NCI-H2227 treated with DMSO at 0.1 percent for 48 hours (cell line): ENCODE data around the gene HIGD2A.

ENCODE experiments used
- DNase-seq: peaks from one replicate; lab custom pipeline; 2025; lab: John Stamatoyannopoulos, UW

Gene HIGD2A

DNA sequence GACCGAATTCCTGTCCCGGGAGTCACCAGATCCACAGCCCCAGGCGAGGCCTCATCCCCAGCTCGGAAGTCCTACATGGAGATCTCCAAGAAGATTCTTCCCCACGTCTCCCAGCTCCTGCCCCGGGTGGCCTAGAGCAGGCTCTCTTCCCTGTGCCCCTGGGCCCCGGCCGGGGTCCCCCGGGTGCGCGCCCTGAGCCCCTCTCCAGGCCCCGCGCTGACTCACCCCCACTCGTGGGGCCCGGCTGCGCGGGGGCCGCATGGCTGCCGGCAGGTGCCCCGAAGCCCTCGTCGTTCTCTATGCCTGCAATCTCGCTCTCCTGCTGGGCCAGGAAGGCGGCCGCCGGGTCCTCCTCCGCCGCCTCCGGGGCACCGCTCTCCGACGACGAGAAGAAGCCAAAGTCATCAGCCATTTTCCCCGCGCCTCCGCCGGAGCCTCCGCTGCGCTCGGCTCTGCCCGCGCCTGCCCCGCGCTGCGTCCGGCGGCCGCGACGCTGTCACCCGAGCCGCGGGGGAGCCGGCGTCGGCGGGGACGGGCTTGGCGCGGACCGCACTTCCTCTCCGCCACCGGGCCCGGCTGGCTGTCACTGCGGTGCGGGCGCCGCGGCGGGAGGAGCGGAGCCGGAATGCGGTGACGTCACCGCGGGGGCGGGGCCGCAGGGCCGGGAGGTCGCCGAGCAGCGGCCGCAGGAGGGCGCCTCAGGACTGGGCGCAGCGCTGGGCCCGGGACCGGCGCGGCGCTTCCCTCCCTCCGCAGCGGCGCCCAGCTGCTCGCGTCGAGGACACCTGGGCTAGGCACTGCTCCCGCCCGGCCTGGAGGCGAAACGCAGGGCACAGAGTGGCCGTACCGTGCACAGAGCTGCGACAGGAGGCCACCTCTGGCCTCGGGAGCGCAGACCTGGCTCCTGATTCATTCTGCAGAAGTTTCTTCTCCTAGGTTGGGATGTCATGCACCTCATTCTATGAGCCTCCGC lies 27.7 kb downstream of the HIGD2A start, which contains the start of gene CLTB:
TSS of gene CLTB (minus strand) at position 588 of the 973 bp plus-strand sequence. CDS start at position 412, 176 bp downstream.
- peak; percentile 42 for DNase-seq

DNA sequence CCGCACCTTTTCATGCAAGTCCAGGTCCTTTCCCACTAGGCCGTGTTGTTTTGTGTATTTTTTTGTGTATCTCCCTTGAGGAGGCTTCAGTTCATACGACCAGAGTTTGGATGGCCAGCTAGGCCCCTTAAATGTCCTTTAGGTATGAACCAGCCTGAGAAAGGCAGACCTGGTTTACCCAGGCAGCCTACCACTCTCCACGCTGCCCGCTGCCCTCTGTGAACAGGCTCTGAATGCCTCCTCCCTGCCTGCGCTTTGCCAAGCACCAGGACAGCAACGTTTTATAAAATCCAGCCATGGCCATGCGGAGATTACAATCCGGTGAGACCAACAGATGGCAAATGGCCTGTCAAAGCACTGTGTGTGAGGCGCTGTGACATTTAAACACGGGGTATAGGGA lies 28.4 kb downstream of the HIGD2A start:
- DNase-seq, result no peak

DNA sequence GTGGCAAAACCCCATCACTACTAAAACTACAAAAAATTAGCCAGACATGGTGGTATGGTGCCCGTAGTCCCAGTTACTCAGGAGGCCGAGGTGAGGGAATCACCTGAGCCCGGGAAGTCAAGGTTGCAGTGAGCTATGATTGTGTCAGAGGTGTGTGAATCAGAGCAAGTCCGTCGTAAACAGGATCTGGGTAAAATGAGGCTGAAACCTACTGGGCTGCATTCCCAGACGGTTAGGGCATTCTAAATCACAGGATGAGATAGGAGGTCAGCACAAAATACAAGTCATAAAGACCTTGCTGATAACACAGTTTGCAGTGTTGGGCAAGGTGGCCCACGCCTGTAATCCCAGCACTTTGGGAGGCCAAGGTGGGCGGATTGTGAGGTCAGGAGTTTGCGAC lies 29.7 kb downstream of the HIGD2A start:
- DNase-seq, result no peak

DNA sequence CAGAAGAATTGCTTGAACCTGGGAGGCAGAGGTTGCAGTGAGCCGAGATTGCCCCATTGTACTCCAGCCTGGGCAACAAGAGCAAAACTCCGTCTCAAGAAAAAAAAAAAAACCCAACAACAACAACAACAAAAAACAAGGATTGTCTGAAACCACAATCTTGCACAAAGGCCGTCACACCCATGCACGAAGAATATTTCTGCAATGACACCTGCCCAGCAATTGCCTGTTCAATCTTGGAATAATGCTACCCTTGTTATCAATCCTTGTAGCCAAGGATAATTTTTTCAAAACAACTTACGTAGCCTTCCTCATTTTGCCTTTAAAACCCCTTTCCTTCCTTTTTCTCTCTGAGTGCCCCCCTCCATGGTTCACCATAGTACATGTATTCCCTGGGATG lies 31.5 kb downstream of the HIGD2A start:
- no peak for DNase-seq

DNA sequence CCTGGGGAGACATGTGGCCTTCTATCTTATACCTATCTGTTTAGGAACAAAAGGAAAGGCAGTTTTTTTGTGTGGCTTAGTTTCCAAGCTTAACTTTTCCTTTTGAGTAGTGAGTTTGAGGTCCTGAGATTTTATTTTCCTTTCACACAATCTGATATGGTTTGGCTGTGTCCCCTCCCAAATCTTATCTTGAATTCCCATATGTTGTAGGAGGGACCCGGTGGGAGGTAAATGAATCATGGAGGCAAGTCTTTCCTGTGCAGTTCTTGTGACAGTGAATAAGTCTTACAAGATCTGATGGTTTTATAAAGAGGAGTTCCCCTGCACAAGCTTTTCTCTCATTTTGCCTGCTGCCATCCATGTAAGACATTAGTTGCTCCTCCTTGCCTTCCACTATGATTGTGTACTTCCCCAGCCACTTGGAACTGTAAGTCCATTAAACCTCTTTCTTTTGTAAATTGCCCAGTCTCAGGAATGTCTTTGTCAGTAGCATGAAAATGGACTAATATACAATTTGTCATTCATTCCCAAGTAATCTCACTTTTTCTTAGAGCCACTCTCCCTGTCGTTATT lies 32.5 kb downstream of the HIGD2A start:
- DNase-seq, result no peak

DNA sequence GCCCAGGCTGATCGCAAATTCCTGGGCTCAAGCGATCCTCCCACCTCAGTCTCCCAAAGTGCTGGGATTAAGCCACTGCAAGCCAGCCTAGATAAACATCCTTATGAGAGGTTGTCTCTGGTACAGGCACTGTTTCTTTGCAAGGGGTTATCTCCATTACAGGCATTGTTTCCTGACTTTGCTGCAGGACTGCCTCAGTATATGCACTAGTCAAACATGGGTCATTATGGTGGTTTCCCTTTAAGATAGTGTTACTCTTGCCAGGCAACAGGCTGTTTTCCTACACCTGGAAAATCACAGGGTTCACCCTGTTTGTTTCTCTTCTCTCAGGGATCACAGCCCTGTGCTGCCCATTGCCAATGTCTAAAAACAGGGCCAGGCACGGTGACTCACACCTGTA lies 35.6 kb downstream of the HIGD2A start:
- DNase-seq, result no peak

DNA sequence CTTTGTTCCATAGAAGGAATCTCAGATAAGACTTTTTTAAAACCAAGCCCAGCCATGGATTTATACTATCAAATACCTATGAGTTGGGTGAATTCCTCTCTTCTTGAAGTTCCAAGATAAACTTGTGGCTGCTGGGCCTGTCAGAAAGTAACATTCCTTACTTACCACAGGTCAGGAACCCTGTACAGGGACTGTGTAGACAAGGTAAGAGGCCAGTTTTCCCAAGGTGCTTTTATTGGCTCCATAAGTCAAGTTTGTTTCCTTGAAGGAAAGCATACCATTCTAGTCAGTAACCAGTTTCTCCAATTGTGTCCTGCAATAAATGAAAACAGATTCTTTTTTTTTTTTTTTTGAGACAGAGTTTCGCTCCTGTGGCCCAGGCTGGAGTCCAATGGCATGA lies 36.6 kb downstream of the HIGD2A start:
- DNase-seq, result no peak

DNA sequence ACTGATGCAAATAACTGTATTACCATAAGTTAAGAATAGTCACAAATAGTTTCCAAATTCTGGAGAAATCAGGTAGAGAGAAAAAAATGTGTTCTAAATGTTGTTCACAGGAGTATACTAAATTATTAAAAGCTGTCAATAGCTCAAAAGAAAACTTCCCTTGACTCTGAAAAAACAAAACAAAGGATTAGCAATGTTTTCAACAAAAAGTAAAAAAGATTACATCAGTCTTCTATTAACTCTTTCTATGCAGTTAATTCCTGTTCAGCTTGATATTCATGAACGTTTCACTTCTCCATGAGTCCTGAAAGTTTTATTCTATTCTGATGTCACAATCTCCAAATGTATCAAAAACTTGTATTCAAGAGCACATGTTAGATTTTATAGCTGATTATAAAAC lies 37.2 kb downstream of the HIGD2A start:
- DNase-seq, result no peak

DNA sequence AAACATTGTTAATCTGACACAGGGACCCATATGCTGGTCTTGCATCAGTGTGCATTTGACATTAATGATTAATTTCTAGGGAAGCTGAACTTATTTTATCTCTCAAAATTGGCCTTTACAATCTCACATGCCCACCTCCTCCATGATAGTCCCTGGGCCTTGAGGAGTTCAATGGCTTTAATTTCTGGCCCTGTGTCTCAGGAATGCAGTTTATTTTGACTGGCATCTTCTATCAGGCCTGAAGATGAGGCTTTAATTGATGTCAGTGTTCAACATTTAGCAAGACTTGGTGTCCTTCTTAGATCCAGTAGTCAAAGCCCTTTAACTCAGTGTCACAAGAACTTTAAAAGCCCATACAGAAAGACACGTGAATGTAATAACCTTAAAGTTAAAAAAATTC lies 38.3 kb downstream of the HIGD2A start:
- no peak for DNase-seq

DNA sequence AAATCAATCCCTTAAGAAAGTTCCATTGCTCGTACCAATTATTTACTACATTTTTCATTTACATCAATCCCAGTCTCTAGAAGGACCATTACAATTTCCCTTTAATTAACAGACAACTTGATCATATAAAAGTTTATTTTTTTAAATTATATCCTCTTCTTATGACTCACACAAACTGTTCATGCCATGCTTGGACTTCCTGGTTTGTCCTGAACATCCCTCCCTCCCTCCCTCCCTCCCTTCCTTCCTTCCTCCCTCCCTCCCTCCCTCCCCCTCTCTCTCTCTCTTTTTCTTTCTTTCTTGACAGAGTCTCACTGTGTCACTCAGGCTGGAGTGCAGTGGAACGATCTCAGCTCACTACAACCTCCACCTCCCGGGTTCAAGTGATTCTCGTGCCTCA lies 39.4 kb downstream of the HIGD2A start:
- no peak for DNase-seq

DNA sequence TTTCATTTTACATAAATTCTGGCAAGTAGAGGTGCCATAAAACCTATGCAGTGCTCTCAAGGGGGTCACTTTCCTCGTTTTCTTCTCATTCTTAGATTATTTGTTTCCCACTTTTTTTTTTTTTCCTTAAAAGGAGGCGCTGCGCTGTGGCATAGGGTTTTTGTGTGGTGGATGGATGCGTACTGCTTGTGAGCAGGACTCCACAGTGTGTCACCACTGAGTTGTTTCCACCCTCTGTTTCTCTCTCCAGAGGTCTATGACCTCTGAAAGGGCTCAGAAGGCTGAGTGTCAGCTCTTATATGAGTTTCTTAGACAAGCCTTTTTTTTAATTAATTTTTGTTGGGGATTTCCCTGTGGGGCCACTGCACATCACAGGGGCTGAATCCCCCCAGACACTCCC lies 41.4 kb downstream of the HIGD2A start:
- DNase-seq, result no peak

DNA sequence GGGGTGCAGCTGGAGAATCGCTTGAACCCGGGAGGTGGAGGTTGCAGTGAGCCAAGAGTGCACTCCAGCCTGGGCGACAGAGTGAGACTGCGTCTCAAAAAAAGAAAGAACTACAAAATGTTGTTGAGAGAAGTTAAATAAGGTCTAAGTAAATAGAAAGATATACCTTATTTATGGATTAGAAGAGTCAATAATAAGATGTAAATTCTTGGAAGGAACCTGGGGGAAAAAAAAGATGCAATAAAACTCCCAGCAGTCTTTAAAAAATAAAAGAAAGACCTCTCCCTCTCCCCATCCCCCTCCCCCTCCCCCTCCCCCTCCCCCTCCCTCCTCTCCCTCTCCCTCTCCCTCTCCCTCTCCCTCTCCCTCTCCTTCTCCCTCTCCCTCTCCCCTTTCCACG lies 44.2 kb downstream of the HIGD2A start:
- no peak for DNase-seq

DNA sequence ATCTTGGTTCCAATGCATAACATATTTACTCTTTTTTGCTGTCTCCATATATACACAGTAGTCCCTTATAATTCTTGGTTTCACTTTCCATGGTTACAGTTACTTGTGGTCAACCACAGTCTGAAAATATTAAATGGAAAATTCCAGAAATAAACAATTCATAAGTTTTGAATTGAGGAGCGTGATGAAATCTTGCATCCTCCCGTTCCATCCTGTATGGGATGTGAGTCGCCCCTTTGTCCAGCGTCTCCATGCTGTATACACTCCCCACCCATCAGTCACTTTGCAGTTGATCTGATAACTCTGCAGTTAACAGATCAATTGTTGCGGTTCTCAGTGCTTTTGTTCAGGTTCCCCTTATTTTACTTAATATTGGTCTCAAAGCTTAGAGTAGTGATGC lies 48.1 kb downstream of the HIGD2A start:
- DNase-seq, result no peak

DNA sequence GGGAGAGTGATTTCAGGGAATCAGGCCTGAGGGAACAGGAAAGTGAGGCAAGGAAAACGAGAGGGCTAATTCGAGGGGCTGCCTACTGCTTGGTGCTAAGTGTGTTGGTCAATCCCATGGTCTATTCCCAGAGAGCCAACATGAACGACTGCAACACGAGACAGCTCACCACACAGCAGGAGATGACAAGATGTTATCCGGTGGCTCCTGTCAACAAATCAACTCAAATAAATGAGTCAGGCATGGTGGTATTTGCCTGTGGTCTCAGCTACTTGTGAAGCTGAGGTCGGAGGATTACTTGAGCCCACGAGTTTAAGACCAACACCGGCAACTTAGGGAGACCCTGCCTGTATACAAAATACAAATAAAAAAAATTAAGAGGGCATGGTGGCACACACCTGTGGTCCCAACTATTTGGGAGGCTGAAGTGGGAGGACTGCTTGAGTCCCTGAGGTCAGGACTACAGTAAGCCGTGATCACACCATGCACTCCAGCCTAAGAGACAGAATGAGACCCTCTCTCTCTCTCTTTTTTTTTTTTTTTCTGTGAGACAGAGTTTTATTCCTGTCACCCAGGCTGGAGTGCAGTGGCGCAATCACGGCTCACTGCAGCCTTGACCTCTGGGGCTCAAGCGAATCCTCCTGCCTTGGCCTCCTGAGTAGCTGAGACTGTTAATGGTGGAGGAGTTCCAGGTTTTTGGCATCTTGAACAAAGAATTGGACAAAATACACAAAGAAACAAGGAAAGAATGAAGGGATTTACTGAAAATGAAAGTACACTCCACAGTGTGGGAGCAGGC lies 50.6 kb downstream of the HIGD2A start:
- no peak for DNase-seq
